H7 (cell line): Measurements from ENCODE around the gene TIMMDC1. TPM values are rescaled to one million over a fixed set of nuclear protein-coding genes. Genes with fewer than 3 reads are reported as not detected.

Experiments used
- total RNA-seq: library from RNA; depleted of rRNA; stranded (reverse); fragments of >200 nt; shearing (Covaris generic); gene quantifications from 2 replicates; pipeline ENCODE4 v1.2.3, GENCODE V29; 2014; rRNA removed

The TIMMDC1 gene
- total RNA-seq, 1 experiment from 2014 or later: 84.0 TPM

Other genes starting within 250 kb of the TIMMDC1 start
- gene ARHGAP31, start 204.2 kb upstream of the TIMMDC1 start, total RNA-seq: 4.2 and 6.6 TPM in 2 replicates
- 37.2 and 38.6 TPM in 2 replicates for gene TMEM39A, start 34.9 kb upstream of the TIMMDC1 start, total RNA-seq
- gene POGLUT1, start 29.6 kb upstream of the TIMMDC1 start, total RNA-seq: 7.3 and 7.8 TPM in 2 replicates
- gene CD80, start 61.1 kb downstream of the TIMMDC1 start, total RNA-seq: not detected in 2 replicates
- 0.96 and 2.9 TPM in 2 replicates for gene ADPRH, start 80.9 kb downstream of the TIMMDC1 start, total RNA-seq
- gene PLA1A, start 99.3 kb downstream of the TIMMDC1 start, total RNA-seq: not detected in 2 replicates
- gene POPDC2, start 162.0 kb downstream of the TIMMDC1 start, total RNA-seq: 0.59 TPM in 1 of 2 replicates, not detected in the other
- gene COX17, start 178.9 kb downstream of the TIMMDC1 start, total RNA-seq: 38.5 and 41.6 TPM in 2 replicates
- gene CFAP91, start 204.5 kb downstream of the TIMMDC1 start, total RNA-seq: 0.37 and 1.8 TPM in 2 replicates